HG03280 (cell line): ENCODE results near the gene APLN.
A peak's percentile ranks its signal among the peaks of the same experiment; 100 is the strongest.

ENCODE experiments used
- ATAC-seq: cut with Tn5 transposase; IDR thresholded peaks from one replicate; pipeline ENCODE4 v1.9.1; 2021; ENCODE audit warnings: mild to moderate bottlenecking, moderate library complexity; ENCODE audit not compliant: unreplicated experiment

Gene APLN, protein sequence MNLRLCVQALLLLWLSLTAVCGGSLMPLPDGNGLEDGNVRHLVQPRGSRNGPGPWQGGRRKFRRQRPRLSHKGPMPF

DNA sequence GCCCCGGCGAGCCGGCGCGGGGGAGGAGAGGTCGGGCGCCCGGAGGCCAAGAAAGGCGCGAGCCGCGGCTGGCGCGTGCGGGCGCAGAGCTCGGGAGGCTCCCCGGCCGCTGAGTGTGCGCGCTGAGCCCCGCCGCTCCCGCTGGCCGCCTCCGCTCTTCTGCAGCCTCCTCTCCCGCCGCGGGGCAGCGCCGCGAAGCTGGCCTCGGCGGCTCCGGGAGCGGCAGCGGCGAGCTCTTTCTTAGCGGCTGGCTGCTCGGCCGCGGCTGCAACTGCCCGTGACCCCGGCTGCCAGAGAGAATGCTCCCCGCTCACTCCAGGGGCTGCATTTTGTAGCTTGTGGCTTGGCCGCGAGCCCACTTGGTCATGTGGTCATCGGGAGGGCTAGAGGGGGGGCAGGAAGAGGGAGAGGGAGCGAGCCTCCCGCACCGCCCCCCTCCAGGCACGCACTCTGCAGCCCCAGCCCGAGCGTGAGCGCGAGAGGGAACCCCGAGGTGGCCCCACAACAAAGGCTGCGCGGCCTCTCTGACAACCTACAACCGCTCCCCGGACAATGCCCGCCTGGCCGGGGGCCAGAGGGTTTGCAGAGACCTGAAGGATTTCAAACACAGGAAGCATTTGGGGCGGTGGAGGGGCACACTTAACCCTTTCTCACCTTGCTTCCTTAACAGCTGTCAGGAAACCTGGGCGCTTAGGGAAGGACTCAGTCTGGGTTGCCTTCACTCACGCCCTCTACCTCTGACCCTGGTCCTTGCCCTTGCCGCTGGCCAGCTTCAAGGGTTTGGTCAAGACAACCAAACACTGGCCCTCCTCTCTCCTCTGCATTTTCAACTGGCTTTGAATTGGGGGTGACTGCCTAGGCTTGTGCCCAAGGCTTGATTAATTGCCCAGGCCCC, at the start of gene APLN:
Gene APLN (minus strand): TSS at position 305 of the 895 bp plus-strand sequence. CDS start 326 bp downstream, outside the sequence.
- ATAC-seq: peak; percentile 40

- ATAC-seq: no peak
Measured at GRCh38 chrX:129704491-129704890, 49.7 kb upstream of the APLN start.

- no peak for ATAC-seq
Measured at GRCh38 chrX:129701624-129702069, 46.9 kb upstream of the APLN start.

GRCh38 chrX:129700536-129700935, 45.8 kb upstream of the APLN start:
- no peak for ATAC-seq

DNA sequence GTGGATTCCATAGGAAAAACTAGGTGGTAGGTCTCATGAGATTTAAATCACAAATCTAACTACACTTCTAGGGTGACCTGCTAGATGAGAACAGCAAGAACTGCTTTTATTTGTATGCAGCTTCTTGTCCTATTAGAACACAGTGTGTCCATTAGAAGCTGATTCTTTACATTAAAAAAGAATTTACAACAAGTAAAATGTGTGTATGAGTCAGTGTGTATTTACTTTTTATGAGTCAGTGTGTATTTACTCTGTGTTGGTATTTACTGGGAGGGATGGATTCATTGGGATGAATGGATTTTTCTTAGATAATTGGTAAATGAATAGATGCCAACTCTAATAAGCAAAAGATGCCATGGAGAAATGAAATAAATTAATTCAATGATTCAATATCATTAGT, 43.4 kb upstream of the APLN start:
- ATAC-seq: no peak

DNA sequence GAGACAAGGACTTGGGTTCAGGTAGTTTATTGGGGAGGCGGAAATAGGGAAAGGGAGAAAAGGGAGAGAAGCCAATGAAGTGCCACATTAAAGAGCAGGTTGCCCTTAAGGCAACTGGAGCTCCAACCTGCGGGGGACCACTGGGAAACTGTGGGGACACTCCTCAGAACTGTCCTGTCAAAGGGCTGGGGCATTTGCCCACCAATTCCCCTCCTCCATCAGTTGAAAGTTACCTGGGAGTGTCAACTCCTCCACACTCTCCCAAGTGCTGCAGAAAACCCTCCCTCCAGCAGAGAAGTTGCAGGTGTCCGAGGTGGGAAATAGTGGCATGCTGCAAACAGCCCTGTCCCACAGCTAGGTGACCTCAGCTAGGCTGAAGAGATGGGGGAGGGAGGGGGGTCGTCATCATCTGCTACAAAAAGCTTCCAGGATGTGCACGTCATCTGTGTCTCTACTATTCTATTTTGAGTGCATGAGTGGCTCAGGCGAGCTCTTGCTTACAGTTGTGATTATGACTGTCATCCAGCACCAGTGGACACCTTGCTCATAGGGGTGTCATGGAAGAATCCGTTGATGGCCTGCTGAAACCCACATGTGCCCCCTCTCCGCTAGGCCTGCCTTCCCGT, 42.6 kb upstream of the APLN start:
- no peak for ATAC-seq

DNA sequence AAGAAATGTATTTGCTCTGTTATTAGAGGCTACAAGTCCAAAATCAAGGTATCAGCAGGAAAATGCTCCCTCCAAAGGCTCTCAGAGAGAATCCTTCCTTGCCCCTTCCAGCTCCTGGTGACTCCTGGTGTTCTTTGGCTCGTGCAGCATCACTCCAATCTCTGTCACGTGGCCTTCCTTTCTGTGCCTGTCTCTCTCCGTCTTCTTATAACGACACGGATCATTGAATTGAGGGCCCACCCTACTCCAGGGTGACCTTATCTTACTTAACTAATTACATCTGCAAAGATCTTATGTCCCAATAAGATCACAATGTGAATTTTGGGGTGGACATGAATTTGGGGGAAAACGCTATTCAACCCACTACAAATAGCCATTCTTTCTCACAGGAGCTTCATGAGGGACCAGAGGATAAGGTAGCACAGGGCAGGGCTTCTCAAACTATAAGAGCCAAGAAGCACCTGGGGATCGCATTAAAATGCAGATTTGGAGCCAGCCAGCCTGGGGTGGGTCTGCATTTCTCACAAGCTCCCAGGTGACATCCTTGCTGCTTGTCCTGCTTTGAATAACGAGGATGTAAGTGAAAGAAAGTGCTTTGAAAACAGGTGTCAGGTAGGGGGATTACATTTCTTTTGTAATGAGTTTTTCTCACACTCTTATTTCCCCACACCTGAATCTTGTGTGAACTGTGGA, 41.9 kb upstream of the APLN start:
- ATAC-seq: no peak

GRCh38 chrX:129695937-129696336, 41.2 kb upstream of the APLN start:
- ATAC-seq: no peak

- ATAC-seq: no peak
Measured at GRCh38 chrX:129695535-129695934, 40.8 kb upstream of the APLN start.

DNA sequence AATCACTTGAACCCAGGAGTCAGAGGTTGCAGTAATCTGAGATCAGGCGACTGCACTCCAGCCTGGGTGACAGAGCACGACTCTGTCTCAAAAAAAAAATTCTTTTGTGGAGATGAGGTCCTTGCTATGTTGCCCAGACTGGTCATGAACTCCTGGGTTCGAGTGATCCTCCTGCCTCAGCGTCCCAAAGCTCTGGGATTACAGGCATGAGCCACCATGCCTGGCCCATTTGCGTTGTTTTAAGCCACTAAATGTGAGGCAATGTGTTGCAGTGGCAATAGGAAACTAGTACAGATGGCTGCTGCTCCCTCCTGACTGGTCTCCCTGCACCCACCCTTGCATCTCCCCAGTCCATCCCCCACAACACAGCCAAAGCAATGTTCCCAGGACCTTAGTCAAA, 40.0 kb upstream of the APLN start:
- no peak for ATAC-seq

DNA sequence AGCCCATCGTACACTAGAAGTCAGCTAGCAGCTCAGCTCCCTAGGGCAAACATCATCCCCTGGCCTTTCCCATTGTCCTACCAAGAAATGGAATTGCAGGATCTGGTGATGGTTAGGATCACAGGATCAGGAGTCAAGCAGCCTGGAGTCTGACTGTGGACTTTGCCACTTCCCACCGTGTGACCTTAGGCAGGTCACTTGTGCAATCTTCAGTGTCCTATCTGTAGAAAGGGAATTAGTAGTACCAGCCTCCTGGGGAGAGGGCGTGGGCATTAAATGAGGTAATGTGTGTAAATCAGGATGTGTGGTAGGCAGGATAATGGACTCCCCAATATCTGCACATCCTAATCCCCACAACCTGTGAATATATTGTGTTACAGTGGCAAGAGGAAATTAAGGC, 38.6 kb upstream of the APLN start:
- ATAC-seq: no peak

DNA sequence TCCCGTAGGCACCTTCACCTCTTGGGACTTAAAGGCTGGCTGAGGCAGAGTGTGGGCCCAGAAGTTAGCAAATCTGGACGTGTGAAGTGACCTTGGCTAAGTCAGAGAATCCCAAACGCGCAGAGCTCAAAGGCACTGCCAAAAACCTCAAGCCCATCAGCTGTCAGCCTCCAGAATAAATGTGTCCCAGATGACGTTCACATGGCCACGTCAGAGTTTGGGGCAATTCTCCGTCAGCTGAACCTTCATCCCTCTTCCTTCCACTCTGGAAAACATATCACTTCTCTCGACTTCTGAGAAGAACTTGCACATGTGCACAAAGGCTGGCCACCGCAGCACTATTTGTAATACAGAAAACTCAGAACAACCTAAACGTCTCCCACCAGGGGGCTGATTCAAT, 35.7 kb upstream of the APLN start:
- no peak for ATAC-seq

DNA sequence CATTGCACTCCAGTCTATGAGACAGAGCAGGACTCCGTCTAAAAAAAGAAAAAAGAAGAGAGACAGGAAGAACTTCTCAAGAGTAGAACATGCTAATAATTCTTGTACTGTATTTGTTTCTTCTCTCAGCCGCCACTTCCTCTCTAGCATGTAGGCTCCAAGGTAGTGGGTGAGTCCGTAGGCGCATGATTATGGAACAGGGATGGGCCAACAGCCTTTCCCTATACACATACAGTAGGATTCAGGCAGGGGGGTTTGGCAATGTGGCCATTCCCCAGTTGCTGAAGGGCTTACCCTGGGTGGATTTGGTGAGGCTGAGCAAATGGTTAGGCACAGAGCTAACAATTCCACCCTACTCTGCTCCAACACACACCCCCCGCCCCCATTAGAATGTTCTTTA, 35.0 kb upstream of the APLN start:
- ATAC-seq: no peak

DNA sequence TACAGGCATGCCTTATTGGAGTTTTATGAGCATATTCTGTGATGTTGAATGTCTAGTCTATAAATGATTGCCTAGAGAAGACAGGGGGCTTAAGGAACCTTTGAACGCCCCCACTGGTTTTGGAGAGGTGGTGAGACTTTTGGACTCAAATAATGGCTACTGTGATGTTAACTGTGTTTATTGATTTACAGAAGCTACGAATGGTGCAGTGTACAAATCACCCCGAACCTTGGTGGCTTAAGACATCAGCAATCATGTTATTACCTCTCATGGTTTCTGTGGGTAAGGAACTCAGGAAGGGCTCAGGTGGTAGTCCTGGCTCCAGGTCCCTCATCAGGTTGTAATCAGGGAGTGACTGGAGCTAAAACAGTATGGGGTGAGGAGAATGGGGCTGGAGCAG, 33.3 kb upstream of the APLN start:
- no peak for ATAC-seq

DNA sequence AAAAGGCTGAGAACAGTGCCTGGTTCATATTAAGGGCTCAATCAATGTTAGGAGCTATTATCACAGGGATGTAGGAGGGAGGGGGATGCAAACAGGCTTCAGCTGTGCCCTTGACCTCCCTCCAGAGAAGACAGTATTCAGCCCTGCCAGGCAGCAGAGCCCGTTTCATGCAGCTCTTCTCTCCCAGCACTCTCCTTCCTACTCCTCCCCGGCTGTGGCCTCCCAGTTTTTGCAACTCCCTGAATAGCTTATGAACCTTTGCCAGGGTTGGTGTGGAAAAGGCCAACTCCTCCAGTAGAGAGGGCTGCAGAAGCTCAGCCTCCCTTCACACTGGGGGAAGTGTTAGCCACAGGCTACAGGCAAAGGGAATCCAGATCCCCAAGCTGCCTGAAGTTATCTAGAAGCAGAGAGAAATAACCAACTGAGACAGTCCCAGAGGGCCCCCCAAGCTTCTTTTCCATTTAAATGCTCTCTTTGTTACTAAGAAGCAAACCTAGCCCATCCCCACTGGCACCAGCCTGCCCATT, 31.7 kb upstream of the APLN start:
- no peak for ATAC-seq

GRCh38 chrX:129682979-129683378, 28.2 kb upstream of the APLN start:
- ATAC-seq: no peak

DNA sequence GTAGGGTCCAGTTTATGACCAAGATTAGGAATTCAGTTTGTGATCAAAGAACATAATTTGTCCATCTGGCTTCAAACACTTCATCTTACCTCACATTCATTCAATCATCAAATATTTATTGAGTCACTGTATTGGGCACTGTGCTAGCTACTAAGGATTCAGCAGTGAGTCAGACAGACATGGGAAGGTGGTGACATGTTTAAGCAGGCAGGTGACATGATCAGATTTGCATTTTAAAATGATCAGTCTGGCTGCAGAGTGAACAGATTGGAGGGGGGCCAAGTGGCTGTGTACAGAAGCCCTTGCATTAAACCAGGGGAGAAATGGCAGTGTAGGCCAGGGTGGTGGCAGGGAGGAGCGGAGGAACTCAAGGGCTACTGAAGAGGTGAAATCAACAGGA, 25.1 kb upstream of the APLN start:
- ATAC-seq: no peak

GRCh38 chrX:129678614-129679195, 23.9 kb upstream of the APLN start:
- ATAC-seq: peak; percentile 30

DNA sequence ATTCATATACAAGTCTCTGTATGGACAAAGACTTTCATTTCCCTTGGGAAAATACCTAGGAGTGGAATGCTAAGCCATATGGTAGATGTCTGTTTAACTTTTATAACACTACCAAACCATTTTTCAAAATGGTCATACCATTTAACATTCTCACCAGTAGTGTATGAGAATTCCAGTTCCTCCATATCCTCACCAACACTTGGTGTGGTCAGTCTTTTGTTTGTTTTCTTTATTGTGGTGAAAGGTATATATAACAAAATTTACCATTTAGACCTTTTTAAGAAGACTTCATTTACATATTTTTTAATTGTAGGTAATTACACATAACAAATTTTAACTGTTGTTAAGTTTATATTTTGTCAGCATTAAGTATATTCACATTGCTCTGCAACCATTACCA, 12.7 kb upstream of the APLN start:
- no peak for ATAC-seq

- no peak for ATAC-seq
Measured at GRCh38 chrX:129665916-129666644, 11.3 kb upstream of the APLN start.
